HEK293 (cell line): ENCODE results near the gene SRSF4.

Experiments used
- ATF2 ChIP-seq: fragments of 450-650 bp; formaldehyde crosslinking; IDR thresholded peaks from 2 replicates; pipeline ENCODE4 v1.5.1; 2016; ENCODE audit warnings: missing biosample characterization, missing genetic modification characterization, low read depth
- MZF1 ChIP-seq: fragments of 450-650 bp; formaldehyde crosslinking; IDR thresholded peaks from 2 replicates; pipeline ENCODE4 v1.5.1; 2017; ENCODE audit warnings: missing biosample characterization, missing genetic modification characterization, borderline replicate concordance
- RBAK ChIP-seq: fragments of 450-650 bp; formaldehyde crosslinking; IDR thresholded peaks from 2 replicates; pipeline ENCODE4 v1.5.1; 2016; ENCODE audit warnings: missing biosample characterization, missing genetic modification characterization
- SP2 ChIP-seq: fragments of 450-650 bp; formaldehyde crosslinking; IDR thresholded peaks from 2 replicates; pipeline ENCODE4 v1.5.1; 2016; ENCODE audit warnings: missing biosample characterization, missing genetic modification characterization
- YY1 ChIP-seq: fragments of 450-650 bp; formaldehyde crosslinking; IDR thresholded peaks from 2 replicates; pipeline ENCODE4 v1.5.1; 2018; ENCODE audit warnings: missing biosample characterization, missing genetic modification characterization
- ZBTB11 ChIP-seq: fragments of 450-650 bp; formaldehyde crosslinking; conservative IDR thresholded peaks from 2 replicates; pipeline ENCODE4 v1.5.1; 2016; ENCODE audit warnings: low read depth, missing biosample characterization, missing genetic modification characterization
- ZNF24 ChIP-seq: fragments of 450-650 bp; formaldehyde crosslinking; IDR thresholded peaks from 2 replicates; pipeline ENCODE4 v1.5.1; 2016; ENCODE audit warnings: missing biosample characterization, missing genetic modification characterization
- ZNF274 ChIP-seq, 2 experiments: fragments of 200-500 bp in 1 of 2; fragments of 450-650 bp in 1 of 2; sonication (Bioruptor generic) in 1 of 2; formaldehyde crosslinking in 1 of 2; IDR thresholded peaks; 2 replicates each; pipeline versions ENCODE4 v1.5.1 to v1.6.1; 2014 to 2016; ENCODE audit warnings: borderline replicate concordance in 1 of 2, inconsistent platforms in 1 of 2, low read length in 1 of 2, missing biosample characterization in 1 of 2, missing genetic modification characterization in 1 of 2
- ZNF76 ChIP-seq: fragments of 450-650 bp; formaldehyde crosslinking; IDR thresholded peaks from 2 replicates; pipeline ENCODE4; 2016; ENCODE audit warnings: low read depth, missing biosample characterization, missing genetic modification characterization, borderline replicate concordance

DNA sequence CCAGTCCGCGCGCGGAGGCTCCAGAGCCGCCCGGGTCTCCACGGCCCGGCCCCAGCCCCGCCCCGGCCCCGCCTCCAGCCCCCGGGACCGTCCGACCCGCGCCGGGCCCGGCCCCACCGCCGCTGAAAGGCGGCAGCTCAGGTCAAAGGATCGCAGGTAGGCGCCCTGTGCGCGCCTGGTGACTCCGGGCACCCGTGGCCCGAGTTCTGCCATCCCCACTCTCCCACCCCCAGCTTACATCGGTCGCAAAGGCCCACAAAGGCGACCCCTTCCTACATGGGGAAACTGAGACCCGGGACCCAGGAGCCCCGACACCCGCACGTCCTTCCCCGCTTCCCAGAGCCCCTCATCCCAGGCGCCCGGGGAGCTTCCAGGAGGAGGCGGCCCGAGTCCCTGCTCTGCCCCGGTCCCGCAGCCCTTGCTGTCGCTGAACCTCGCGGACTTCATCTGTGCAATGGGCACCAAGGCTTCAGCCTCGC lies 57.8 kb downstream of the SRSF4 start, which contains the start of gene TMEM200B:
- TF ChIP-seq ZNF274 (IDR thresholded peaks at IDR 0.05; ENCODE audit: low read length) = no peak
- no peak for TF ChIP-seq ZNF274 (tag by site-specific recombination; IDR thresholded peaks at IDR 0.05; ENCODE audit: borderline replicate concordance)
- TF ChIP-seq ZNF24 = no peak
- TF ChIP-seq ATF2 = no peak
- no peak for TF ChIP-seq SP2 (tag by site-specific recombination)
- no peak for TF ChIP-seq RBAK (tag by site-specific recombination)
- TF ChIP-seq YY1 (tag by site-specific recombination) = no peak
- no peak for TF ChIP-seq MZF1
- no peak for TF ChIP-seq ZNF76
- no peak for TF ChIP-seq ZBTB11 (tag by site-specific recombination)
